DMS153 (cell line): Measurements from ENCODE around the gene UBLCP1.
A peak's percentile ranks its signal among the peaks of the same experiment; 100 is the strongest.
"Not testable (repeated sequence)": the region's sequence is repeated elsewhere in the genome, so short reads cannot be mapped to it uniquely, and the experiment has no call there.

Experiments used
- DNase-seq: peaks from one replicate; lab custom pipeline; 2025; lab: John Stamatoyannopoulos, UW

UBLCP1 gene

GRCh38 chr5:159262859-159263568 is at the start of gene UBLCP1:
Gene UBLCP1 (plus strand): TSS chr5:159263290. CDS start chr5:159268916, 5,626 bp downstream.
- peak; percentile 30 for DNase-seq

GRCh38 chr5:159214486-159215271 is 48.4 kb upstream of the UBLCP1 start:
- DNase-seq = no peak

- no peak for DNase-seq
These were observed 47.2 kb upstream of the UBLCP1 start for GRCh38 chr5:159215886-159216285.

- no peak for DNase-seq
These were observed 46.6 kb upstream of the UBLCP1 start for GRCh38 chr5:159216454-159216853.

GRCh38 chr5:159217236-159217635 is 45.9 kb upstream of the UBLCP1 start:
- no peak for DNase-seq

GRCh38 chr5:159218595-159219023 is 44.5 kb upstream of the UBLCP1 start:
- no peak for DNase-seq

- no peak for DNase-seq
These were observed 42.9 kb upstream of the UBLCP1 start for GRCh38 chr5:159220206-159220605.

GRCh38 chr5:159223469-159223868 is 39.6 kb upstream of the UBLCP1 start:
- DNase-seq = no peak

- DNase-seq = no peak
These were observed 38.6 kb upstream of the UBLCP1 start for GRCh38 chr5:159224471-159224870.

GRCh38 chr5:159226451-159226850 is 36.6 kb upstream of the UBLCP1 start:
- DNase-seq = no peak

GRCh38 chr5:159227452-159227851 is 35.6 kb upstream of the UBLCP1 start:
- DNase-seq = no peak

- DNase-seq = not testable (repeated sequence)
These were observed 35.0 kb upstream of the UBLCP1 start for GRCh38 chr5:159228097-159228496.

GRCh38 chr5:159230657-159231056 is 32.4 kb upstream of the UBLCP1 start:
- DNase-seq = no peak

GRCh38 chr5:159231167-159231566 is 31.9 kb upstream of the UBLCP1 start:
- no peak for DNase-seq

GRCh38 chr5:159235871-159236520 is 27.1 kb upstream of the UBLCP1 start:
- DNase-seq = not testable (repeated sequence)

- no peak for DNase-seq
These were observed 22.7 kb upstream of the UBLCP1 start for GRCh38 chr5:159240301-159240870.

- no peak for DNase-seq
These were observed 21.0 kb upstream of the UBLCP1 start for GRCh38 chr5:159241946-159242552.

- DNase-seq = no peak
These were observed 20.4 kb upstream of the UBLCP1 start for GRCh38 chr5:159242656-159243055.

- DNase-seq = no peak
These were observed 19.7 kb upstream of the UBLCP1 start for GRCh38 chr5:159243385-159243784.

GRCh38 chr5:159244163-159244562 is 18.9 kb upstream of the UBLCP1 start:
- no peak for DNase-seq

GRCh38 chr5:159244890-159245289 is 18.2 kb upstream of the UBLCP1 start:
- no peak for DNase-seq

GRCh38 chr5:159249158-159249557 is 13.9 kb upstream of the UBLCP1 start:
- no peak for DNase-seq
